ENCODE results near the gene SWAP70. TPM values are rescaled to one million over a fixed set of nuclear protein-coding genes. Genes with fewer than 3 reads are reported as not detected.

The SWAP70 gene
- total and polyA plus RNA-seq, 2 experiments from 2014 or later: 30.3 to 33.3 TPM

DNA sequence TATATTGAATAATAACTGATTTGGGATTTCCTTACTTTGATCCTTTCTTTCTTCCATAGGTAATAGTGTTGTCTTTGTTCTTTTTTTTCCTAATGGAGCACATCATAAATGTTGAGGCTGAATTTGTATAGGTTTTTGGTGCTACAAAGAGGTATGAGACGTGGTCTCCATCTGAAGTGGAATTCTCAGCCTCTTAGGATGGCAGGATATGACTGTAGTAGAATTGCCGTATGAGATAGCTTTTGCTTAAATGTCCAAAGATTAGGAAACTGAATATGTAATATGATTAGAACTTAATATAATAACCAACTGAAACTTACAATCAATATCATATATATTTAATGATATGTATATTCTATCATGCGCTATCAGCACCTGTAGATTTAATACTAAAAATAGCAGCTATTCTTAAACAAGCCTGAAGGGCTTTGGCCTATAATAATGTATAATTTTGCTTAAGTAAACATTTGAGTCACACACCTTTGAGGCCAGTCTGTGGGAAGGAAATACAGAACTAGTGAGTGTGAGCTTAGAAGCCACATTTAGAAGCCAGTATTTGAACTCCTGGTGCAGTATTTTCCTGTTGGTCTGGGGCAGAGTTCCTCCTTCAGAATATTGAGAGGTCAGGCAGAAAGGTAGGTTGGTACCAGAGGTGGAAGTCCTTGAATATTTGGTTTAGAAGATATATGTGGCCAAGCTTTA, 62.6 kb downstream of the SWAP70 start:
- H3K4me2 ChIP-seq: no peak overlapping the region
- H3K79me2 ChIP-seq (replicated peaks; ENCODE audit: insufficient read depth): no peaks in the 10 kb centered on the region
- 0 out of 3 replicates have a peak, but pooled peaks cover 8% of the 10 kb centered on the region for H3K36me3 Mint-ChIP-seq (ENCODE audit: low read depth)
- no peaks in the 10 kb centered on the region for H4K20me1 ChIP-seq (replicated peaks; ENCODE audit: insufficient read depth)
- no peak for TF ChIP-seq STAT1 (IDR thresholded peaks at IDR 0.05; ENCODE audit: unreplicated experiment)
- TF ChIP-seq, protein P1, sequence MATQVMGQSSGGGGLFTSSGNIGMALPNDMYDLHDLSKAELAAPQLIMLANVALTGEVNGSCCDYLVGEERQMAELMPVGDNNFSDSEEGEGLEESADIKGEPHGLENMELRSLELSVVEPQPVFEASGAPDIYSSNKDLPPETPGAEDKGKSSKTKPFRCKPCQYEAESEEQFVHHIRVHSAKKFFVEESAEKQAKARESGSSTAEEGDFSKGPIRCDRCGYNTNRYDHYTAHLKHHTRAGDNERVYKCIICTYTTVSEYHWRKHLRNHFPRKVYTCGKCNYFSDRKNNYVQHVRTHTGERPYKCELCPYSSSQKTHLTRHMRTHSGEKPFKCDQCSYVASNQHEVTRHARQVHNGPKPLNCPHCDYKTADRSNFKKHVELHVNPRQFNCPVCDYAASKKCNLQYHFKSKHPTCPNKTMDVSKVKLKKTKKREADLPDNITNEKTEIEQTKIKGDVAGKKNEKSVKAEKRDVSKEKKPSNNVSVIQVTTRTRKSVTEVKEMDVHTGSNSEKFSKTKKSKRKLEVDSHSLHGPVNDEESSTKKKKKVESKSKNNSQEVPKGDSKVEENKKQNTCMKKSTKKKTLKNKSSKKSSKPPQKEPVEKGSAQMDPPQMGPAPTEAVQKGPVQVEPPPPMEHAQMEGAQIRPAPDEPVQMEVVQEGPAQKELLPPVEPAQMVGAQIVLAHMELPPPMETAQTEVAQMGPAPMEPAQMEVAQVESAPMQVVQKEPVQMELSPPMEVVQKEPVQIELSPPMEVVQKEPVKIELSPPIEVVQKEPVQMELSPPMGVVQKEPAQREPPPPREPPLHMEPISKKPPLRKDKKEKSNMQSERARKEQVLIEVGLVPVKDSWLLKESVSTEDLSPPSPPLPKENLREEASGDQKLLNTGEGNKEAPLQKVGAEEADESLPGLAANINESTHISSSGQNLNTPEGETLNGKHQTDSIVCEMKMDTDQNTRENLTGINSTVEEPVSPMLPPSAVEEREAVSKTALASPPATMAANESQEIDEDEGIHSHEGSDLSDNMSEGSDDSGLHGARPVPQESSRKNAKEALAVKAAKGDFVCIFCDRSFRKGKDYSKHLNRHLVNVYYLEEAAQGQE (IDR thresholded peaks at IDR 0.05; ENCODE audit: unreplicated experiment): no peak
- TF ChIP-seq, protein P2, sequence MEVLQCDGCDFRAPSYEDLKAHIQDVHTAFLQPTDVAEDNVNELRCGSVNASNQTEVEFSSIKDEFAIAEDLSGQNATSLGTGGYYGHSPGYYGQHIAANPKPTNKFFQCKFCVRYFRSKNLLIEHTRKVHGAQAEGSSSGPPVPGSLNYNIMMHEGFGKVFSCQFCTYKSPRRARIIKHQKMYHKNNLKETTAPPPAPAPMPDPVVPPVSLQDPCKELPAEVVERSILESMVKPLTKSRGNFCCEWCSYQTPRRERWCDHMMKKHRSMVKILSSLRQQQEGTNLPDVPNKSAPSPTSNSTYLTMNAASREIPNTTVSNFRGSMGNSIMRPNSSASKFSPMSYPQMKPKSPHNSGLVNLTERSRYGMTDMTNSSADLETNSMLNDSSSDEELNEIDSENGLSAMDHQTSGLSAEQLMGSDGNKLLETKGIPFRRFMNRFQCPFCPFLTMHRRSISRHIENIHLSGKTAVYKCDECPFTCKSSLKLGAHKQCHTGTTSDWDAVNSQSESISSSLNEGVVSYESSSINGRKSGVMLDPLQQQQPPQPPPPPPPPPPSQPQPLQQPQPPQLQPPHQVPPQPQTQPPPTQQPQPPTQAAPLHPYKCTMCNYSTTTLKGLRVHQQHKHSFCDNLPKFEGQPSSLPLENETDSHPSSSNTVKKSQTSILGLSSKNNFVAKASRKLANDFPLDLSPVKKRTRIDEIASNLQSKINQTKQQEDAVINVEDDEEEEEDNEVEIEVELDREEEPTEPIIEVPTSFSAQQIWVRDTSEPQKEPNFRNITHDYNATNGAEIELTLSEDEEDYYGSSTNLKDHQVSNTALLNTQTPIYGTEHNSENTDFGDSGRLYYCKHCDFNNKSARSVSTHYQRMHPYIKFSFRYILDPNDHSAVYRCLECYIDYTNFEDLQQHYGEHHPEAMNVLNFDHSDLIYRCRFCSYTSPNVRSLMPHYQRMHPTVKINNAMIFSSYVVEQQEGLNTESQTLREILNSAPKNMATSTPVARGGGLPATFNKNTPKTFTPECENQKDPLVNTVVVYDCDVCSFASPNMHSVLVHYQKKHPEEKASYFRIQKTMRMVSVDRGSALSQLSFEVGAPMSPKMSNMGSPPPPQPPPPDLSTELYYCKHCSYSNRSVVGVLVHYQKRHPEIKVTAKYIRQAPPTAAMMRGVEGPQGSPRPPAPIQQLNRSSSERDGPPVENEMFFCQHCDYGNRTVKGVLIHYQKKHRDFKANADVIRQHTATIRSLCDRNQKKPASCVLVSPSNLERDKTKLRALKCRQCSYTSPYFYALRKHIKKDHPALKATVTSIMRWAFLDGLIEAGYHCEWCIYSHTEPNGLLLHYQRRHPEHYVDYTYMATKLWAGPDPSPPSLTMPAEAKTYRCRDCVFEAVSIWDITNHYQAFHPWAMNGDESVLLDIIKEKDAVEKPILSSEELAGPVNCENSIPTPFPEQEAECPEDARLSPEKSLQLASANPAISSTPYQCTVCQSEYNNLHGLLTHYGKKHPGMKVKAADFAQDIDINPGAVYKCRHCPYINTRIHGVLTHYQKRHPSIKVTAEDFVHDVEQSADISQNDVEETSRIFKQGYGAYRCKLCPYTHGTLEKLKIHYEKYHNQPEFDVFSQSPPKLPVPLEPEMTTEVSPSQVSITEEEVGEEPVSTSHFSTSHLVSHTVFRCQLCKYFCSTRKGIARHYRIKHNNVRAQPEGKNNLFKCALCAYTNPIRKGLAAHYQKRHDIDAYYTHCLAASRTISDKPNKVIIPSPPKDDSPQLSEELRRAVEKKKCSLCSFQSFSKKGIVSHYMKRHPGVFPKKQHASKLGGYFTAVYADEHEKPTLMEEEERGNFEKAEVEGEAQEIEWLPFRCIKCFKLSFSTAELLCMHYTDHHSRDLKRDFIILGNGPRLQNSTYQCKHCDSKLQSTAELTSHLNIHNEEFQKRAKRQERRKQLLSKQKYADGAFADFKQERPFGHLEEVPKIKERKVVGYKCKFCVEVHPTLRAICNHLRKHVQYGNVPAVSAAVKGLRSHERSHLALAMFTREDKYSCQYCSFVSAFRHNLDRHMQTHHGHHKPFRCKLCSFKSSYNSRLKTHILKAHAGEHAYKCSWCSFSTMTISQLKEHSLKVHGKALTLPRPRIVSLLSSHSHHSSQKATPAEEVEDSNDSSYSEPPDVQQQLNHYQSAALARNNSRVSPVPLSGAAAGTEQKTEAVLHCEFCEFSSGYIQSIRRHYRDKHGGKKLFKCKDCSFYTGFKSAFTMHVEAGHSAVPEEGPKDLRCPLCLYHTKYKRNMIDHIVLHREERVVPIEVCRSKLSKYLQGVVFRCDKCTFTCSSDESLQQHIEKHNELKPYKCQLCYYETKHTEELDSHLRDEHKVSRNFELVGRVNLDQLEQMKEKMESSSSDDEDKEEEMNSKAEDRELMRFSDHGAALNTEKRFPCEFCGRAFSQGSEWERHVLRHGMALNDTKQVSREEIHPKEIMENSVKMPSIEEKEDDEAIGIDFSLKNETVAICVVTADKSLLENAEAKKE (CRISPR knock-in tag; IDR thresholded peaks at IDR 0.05): no peak
- TF ChIP-seq JUNB (IDR thresholded peaks at IDR 0.05; ENCODE audit: unreplicated experiment): no peak
- TF ChIP-seq CREB1 (CRISPR knock-in tag; IDR thresholded peaks at IDR 0.05; ENCODE audit: low read depth): no peak
- no peak for TF ChIP-seq NANOG (IDR thresholded peaks at IDR 0.05; ENCODE audit: borderline replicate concordance)
- H3K27me3 ChIP-seq (ENCODE audit: insufficient read depth): no peaks in the 10 kb centered on the region
- no peak for DNase-seq (ENCODE audit: low spot score)
- H3K27ac ChIP-seq (ENCODE audit: low read depth): no peak overlapping the region
- H3K4me1 ChIP-seq (ENCODE audit: insufficient read depth): peaks cover 7% of the 10 kb centered on the region
- no peak overlapping the region for H3K4me3 ChIP-seq
- no peak overlapping the region for H2AFZ ChIP-seq
- H3K36me3 ChIP-seq (ENCODE audit: insufficient read depth): peaks cover 6% of the 10 kb centered on the region; the same call in 1 of the 2 replicates
- H3K9me3 Mint-ChIP-seq: no peaks in the 10 kb centered on the region
- ATAC-seq: no peak
- H3K9me2 ChIP-seq (ENCODE audit: insufficient read depth): no peaks in the 10 kb centered on the region
- H3K27ac Mint-ChIP-seq: no peak overlapping the region
- no peak overlapping the region for H3K4me3 Mint-ChIP-seq
- H3K27me3 Mint-ChIP-seq (ENCODE audit: insufficient read depth, low read depth, poor library complexity): no peaks in the 10 kb centered on the region
- peaks cover 18% of the 10 kb centered on the region for H3K4me1 Mint-ChIP-seq
- H3F3A ChIP-seq (replicated peaks; ENCODE audit: low read depth): no peaks in the 10 kb centered on the region
